HG03108 (cell line): ENCODE results near the gene PREX1.
A peak's percentile ranks its signal among the peaks of the same experiment; 100 is the strongest.

Experiments used
- ATAC-seq: cut with Tn5 transposase; IDR thresholded peaks from one replicate; pipeline ENCODE4 v1.9.1; 2021; ENCODE audit warnings: moderate library complexity; ENCODE audit not compliant: unreplicated experiment

PREX1 gene

DNA sequence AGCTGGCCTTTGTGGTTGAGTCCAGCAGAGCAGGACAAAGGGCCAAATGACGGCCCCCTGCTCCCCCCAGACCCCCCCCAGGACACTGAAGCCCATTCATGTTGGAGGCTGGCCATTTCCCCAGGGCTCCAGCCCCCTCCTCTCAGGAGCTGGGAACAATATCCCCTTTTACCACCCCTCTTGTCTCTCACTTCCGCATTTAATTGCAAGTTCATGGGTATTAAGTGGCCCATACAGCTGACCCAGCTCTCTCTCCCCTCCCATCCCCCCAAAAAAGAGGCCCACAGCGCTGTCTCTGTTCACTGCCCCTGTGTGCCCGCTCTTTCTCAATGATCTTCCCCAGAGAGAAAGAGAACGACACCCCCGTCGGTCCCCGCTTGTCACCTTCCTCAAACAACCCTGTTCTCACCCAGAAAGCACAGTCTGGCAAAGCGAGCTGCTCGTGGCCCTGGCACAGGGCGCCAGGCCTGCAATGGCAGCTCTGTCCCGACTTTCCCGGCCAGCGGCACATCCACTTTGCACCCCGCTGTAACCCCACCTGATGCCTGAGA lies 30.4 kb downstream of the PREX1 start:
- ATAC-seq, result no peak

DNA sequence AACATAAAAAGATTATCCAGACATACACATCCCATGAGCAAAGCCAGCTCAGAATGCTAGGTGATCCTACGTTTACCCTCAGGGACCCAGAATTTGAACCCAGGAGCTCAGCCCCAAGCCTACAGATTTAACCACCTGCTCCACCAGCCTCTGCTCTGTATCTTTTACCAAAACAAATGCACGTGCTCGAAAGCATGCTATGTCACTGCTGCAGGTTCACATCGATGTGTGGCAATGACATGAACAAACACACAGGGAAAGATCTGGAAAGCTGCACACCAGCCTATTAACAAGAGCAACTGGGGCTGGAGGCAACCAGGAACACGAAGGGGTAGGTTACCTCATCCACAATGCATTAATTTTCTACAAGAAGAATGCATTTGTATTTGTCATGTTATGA lies 32.1 kb downstream of the PREX1 start:
- no peak for ATAC-seq

GRCh38 chr20:48794816-48795457 lies 32.9 kb downstream of the PREX1 start:
- no peak for ATAC-seq

- no peak for ATAC-seq
Measured at GRCh38 chr20:48794360-48794759, 33.4 kb downstream of the PREX1 start.

- no peak for ATAC-seq
Measured at GRCh38 chr20:48793776-48794175, 34.0 kb downstream of the PREX1 start.

DNA sequence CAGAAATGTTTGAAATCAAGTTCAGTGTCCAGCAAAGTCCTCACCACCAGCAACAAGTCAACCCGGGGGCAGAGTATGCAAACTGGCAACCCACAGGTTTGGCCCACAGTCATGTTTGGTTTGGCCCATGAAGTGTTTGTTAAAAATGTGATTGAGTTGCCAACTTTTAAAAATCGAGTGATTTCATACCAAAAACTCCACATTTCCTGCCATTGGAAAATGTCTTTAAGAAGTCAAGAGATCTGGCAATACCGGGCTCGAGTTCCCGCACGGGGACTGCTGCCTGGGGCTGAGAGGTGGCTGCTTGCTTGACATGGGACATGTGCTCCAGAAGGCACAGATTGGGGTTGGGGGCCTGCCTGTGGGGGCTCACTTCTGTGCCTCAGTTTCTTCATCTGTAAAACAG lies 36.1 kb downstream of the PREX1 start:
- no peak for ATAC-seq

- ATAC-seq, result no peak
Measured at GRCh38 chr20:48791014-48791413, 36.8 kb downstream of the PREX1 start.

DNA sequence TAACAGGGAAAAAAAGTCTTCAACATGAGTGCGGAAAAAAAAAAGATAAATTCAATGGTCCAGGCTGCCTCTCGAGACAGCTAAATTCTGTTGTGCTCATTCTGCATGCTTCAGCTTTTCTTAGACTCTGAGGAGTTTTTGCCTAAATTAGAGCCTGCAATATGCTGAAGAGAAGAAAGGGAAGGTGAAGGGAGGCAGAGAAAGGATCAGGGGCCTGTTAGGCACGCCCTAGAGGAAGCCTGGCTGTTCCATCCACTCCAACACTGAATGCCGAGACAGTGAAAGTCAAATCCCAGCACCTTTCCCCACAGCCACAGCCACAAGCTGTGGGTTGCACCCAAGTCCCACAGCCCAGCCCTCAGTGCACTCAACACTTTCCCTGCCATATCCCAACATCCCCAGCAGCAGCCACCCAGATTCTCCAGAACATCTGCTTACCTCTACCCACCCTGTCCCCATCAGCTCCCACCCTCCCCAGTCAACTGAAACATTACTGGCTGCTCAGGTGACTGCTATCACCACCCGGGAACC lies 37.3 kb downstream of the PREX1 start:
- ATAC-seq, result no peak

DNA sequence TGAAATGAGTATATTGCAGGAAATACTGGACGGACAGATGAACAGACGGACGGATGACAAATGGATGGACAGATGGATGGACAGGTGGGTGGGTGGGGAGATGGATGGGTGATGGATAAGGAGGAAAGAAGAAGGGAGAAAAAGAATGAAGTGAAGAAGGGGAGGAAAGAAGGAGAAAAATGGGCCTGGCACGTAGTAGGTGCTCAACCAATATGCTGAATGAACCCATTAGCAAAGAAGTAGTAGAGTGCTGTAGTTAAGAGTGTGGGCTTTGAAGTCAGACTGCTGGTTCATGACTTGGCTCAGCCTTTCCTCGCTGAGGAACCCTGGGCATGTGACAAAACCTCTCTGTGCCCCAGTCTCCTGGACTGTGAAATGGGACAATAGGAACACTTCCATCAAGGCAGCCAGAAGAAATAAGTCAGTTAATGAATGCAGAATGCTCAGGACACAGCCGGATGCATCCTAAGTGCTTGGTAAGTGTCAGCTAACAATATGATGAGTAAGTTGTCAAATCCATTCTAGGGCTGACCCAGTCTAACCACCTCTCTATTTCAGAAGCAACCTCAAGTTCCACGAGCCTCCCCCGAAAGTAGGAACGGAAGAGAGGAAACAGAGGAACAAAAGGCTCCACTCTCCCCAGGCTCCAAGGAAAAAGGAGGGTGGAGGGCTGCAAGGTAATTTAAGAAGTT lies 37.9 kb downstream of the PREX1 start:
- no peak for ATAC-seq

GRCh38 chr20:48789185-48789668 lies 38.6 kb downstream of the PREX1 start:
- ATAC-seq, result peak; percentile 7

DNA sequence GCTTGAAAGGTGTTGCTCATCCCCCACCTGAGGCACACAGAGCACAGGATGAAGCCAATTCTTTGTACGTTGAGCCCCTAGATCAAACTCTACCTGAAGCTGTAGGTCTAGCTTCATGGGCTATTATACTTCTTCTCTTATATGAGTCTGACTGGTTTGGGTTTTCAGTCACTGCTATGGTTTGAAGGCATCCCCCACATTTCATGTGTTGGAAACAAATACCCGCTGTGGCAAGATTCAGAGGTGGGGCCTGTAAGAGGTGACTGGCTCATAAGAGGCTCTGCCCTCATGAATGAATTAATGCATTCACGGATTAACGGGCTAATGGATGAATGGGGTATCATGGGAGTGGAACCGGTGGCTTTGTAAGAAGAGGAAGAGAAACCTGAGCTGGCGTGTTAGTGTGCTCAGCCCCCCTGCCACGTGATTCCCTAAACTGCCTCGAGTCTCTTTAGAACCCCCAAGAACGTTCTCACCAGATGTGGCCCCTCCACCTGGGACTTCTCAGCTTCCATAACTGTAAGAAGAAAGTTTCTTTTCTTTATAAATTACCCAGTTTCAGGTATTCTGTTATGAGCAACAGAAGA lies 39.2 kb downstream of the PREX1 start:
- peak; percentile 51 for ATAC-seq

DNA sequence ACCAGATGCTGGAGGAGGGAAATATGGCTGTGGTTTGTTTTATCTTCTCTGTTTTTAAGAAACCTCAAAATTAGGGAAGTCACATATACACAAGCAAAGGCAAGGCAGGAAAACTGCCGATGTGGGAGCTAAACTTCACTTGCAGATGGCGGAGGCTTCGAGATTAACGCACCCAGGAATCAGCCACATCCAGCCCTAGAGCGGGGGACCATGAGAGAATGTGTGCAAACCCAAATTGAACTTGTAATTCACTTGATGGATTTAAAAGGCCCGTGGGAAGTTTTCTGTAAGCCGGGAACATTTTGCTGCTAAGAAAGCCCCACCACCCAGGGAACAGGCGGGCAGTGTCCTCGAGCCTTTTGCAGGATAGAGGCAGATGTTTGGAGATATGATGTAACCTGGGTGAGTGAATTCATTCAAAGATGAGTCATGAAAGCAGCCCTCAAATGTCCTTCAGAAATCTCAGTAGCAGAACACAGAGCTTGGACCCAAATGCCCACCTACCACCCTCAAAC lies 39.9 kb downstream of the PREX1 start:
- no peak for ATAC-seq

- no peak for ATAC-seq
Measured at GRCh38 chr20:48786951-48787705, 40.7 kb downstream of the PREX1 start.

GRCh38 chr20:48785801-48786200 lies 42.0 kb downstream of the PREX1 start:
- ATAC-seq, result no peak

DNA sequence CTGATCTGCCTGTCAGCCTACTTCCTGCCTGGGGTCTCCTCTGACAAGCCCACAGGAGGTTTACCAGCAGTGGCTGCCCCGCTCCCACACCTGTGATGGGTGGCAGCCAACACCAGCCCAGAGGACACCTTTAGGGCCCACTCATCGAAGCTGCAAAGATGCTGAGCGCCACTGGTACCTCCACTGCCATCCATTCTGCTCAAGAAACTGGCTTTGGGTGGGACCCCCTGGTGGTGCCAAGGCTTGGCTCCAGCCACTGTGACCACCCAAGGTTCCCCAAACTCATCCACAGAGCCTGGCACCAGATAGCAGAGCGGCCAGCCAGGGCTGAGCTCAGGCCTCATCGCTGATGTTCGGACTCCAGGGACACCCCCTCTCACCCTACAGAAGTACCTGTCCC lies 42.5 kb downstream of the PREX1 start:
- ATAC-seq, result no peak

GRCh38 chr20:48784273-48784641 lies 43.5 kb downstream of the PREX1 start:
- no peak for ATAC-seq

DNA sequence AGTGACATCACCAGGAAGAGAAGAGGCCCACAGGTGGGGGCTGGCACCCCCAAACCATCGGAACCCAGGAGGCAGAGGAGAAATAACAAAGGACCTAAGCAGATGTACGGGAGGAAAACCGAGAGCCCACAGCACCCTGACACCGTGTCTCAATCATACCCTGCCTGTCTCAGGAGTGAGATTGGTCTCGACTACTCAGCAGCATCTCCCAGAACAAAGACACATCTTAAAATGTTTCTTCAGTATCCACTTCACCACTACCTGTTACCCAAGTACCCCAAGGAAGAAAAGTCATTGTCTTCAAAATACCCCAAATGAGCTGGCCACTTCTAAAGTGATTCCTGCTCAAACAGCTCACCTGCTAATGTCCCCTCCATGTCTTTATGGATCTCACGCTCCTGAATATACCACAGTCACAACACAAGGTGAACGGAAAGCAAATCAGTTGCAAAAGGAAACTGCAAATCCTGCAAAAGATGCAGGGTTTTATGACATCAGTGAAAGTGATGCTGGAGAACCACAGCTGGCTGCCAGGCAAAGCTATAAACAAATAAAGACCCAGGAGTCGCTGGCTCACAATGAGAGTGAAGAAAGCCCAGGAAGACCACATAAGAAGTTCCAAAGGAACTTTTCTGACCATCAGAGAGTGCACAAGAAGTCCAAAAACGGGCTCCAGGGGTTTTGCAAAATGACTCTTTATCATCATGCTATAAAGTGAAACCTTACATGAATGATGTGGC lies 44.1 kb downstream of the PREX1 start:
- ATAC-seq, result no peak

- no peak for ATAC-seq
Measured at GRCh38 chr20:48782901-48783308, 44.9 kb downstream of the PREX1 start.

DNA sequence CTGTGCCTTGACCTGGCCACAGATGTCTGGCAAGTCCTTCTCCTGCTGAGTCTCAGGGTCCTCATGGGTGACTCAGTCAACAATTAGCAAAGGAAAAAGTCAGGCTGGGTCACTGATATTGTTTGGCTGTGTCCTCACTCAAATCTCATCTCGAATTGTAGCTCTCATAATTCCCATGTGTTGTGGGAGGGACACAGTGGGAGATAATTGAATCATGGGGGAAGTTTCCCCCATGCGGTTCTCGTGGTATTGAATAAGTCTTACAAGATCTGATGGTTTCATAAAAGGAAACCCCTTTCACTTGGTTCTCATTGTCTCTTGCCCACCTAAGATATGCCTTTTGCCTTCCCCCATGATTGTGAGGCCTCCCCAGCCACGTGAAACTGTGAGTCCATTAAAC lies 45.7 kb downstream of the PREX1 start:
- ATAC-seq, result no peak

GRCh38 chr20:48781634-48782033 lies 46.2 kb downstream of the PREX1 start:
- ATAC-seq, result no peak
